T-helper 9 cell (primary cell): Measurements from ENCODE around the gene DLGAP4.
A peak's percentile ranks its signal among the peaks of the same experiment; 100 is the strongest.

ENCODE experiments used
- DNase-seq: peaks from one replicate; pipeline ENCODE4 v3.0.0-alpha.2; 2020

Gene DLGAP4

DNA sequence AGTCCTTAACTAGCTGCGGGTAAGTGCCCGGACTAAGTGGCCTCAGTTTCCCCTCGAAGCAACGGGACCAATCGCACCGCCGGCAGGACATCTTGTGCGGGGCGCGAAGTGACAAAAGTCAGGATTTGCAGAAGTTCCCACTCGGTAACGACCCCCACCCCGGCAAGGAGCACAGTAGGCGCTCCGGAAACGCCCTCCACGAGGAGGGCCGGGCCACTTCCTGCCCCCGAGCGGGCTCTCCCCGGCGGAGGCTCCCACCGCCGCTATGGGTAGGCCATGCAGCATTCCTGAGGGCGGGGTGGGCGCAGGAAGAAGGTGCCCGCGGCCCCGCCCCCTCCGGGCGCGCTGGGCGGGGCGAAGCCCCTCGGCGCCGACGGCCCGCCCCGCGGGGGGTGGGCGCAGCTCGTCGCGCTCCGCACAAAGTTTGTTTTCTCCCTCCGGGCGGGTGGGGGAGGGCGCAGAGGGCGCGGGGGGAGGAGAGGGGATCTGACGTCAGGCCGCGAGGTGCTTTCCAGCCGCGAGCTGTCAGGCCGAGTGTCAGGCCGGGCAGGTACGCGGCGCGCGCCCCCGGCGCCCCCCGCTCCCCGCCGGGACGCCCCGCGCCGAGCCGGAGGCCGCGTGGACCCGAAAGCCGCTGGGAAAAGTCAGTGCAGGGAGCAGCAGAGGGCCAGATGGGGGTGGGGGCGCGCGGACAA is 267.1 kb downstream of the DLGAP4 start, which contains the start of gene TGIF2:
Gene TGIF2 (plus strand): TSS at position 495 of the 695 bp plus-strand sequence. CDS start 5,178 bp downstream, outside the sequence.
- DNase-seq, result peak; percentile 89

GRCh38 chr20:36573798-36574365 is 267.7 kb downstream of the DLGAP4 start:
- peak; percentile 41 for DNase-seq

GRCh38 chr20:36574366-36575135 is 268.4 kb downstream of the DLGAP4 start:
- DNase-seq, result peak; percentile 37

- no peak for DNase-seq
These were observed 269.9 kb downstream of the DLGAP4 start for GRCh38 chr20:36576081-36576445.
